Trophoblast cell (in vitro differentiated cells and primary cell): Measurements from ENCODE around the gene LDLRAD4.
A peak's percentile ranks its signal among the peaks of the same experiment; 100 is the strongest.

ENCODE experiments used
- DNase-seq, 2 donors: peaks; one replicate each; pipeline ENCODE4 v3.0.0-alpha.2; 2016
- H2AFZ ChIP-seq: 2 replicates; pipeline ENCODE4 v1.6.1; 2013; ENCODE audit warnings: low read length, moderate library complexity, mild to moderate bottlenecking; ENCODE audit not compliant: insufficient read depth, poor library complexity
- H2AK5ac ChIP-seq: 2 replicates; pipeline ENCODE4 v1.6.1; 2013; ENCODE audit warnings: mild to moderate bottlenecking, low read length
- H2BK120ac ChIP-seq: 2 replicates; pipeline ENCODE4 v1.6.1; 2013; ENCODE audit warnings: low read length, mild to moderate bottlenecking, moderate library complexity; ENCODE audit not compliant: insufficient read depth, poor library complexity
- H2BK12ac ChIP-seq: 2 replicates; pipeline ENCODE4 v1.6.1; 2013; ENCODE audit warnings: mild to moderate bottlenecking, low read length, moderate library complexity
- H2BK5ac ChIP-seq: 2 replicates; pipeline ENCODE4 v1.6.1; 2013; ENCODE audit warnings: low read length, low read depth, moderate library complexity, mild to moderate bottlenecking; ENCODE audit not compliant: poor library complexity
- H3K14ac ChIP-seq: 2 replicates; pipeline ENCODE4 v1.6.1; 2013; ENCODE audit warnings: mild to moderate bottlenecking, low read length
- H3K18ac ChIP-seq: 2 replicates; pipeline ENCODE4 v1.6.1; 2013; ENCODE audit warnings: mild to moderate bottlenecking, low read length
- H3K23ac ChIP-seq: 2 replicates; pipeline ENCODE4 v1.6.1; 2013; ENCODE audit warnings: low read length
- H3K27ac ChIP-seq: 2 replicates; pipeline ENCODE4 v1.5.1; 2013; ENCODE audit warnings: low read depth, mild to moderate bottlenecking, inconsistent platforms, low read length, moderate library complexity
- H3K27me3 ChIP-seq: 2 replicates; pipeline ENCODE4 v1.6.1; 2013; ENCODE audit warnings: inconsistent platforms, mild to moderate bottlenecking, low read length, moderate library complexity; ENCODE audit not compliant: insufficient read depth
- H3K36me3 ChIP-seq, 2 experiments: 1 replicate in 1 of 2; 2 replicates in 1 of 2; pipeline ENCODE4 v1.6.1; 2013; ENCODE audit warnings: low read length in 2 of 2, mild to moderate bottlenecking in 2 of 2, moderate library complexity in 1 of 2; ENCODE audit not compliant: insufficient read depth in 2 of 2, control insufficient read depth in 1 of 2
- H3K4ac ChIP-seq: 2 replicates; pipeline ENCODE4 v1.6.1; 2013; ENCODE audit warnings: low read depth, mild to moderate bottlenecking, low read length, moderate library complexity
- H3K4me1 ChIP-seq, 2 experiments: 1 replicate in 1 of 2; 2 replicates in 1 of 2; pipeline ENCODE4 v1.6.1; 2013; ENCODE audit warnings: low read length in 2 of 2, mild to moderate bottlenecking in 2 of 2, moderate library complexity in 1 of 2; ENCODE audit not compliant: insufficient read depth in 2 of 2, control insufficient read depth in 1 of 2
- H3K4me2 ChIP-seq: 2 replicates; pipeline ENCODE4 v1.6.1; 2013; ENCODE audit warnings: inconsistent platforms, mild to moderate bottlenecking, low read length, moderate library complexity
- H3K4me3 ChIP-seq: 2 replicates; pipeline ENCODE4 v1.5.1; 2013; ENCODE audit warnings: mild to moderate bottlenecking, low read depth, low read length, inconsistent platforms
- H3K79me1 ChIP-seq: one replicate; pipeline ENCODE4 v1.6.1; 2013; ENCODE audit warnings: low read length
- H3K79me2 ChIP-seq: 2 replicates; pipeline ENCODE4 v1.6.1; 2013; ENCODE audit warnings: low read length, mild to moderate bottlenecking; ENCODE audit not compliant: control insufficient read depth, insufficient read depth, poor library complexity
- H3K9ac ChIP-seq: 2 replicates; pipeline ENCODE4 v1.6.1; 2013; ENCODE audit warnings: mild to moderate bottlenecking, low read length
- H3K9me3 ChIP-seq: 2 replicates; pipeline ENCODE4 v1.6.1; 2013; ENCODE audit warnings: low read depth, mild to moderate bottlenecking, control low read depth, inconsistent platforms, low read length; ENCODE audit not compliant: insufficient read depth
- H4K12ac ChIP-seq: 2 replicates; pipeline ENCODE4 v1.6.1; 2013; ENCODE audit warnings: low read depth, mild to moderate bottlenecking, low read length, moderate library complexity
- H4K8ac ChIP-seq: 2 replicates; pipeline ENCODE4 v1.6.1; 2013; ENCODE audit warnings: low read depth, mild to moderate bottlenecking, low read length, moderate library complexity
- H4K91ac ChIP-seq: one replicate; pipeline ENCODE4 v1.6.1; 2013; ENCODE audit warnings: low read depth, mild to moderate bottlenecking, low read length, moderate library complexity
- WGBS: extraction: QIAGEN DNeasy Blood & Tissue Kit; methylation state at CpG from one replicate; pipeline ENCODE4 v1.1.7; 2013; ENCODE audit warnings: missing lambda C conversion rate; ENCODE audit not compliant: insufficient read length, insufficient coverage; ENCODE audit errors: extremely low coverage; 5-methylcytosine and 5-hydroxymethylcytosine counted together

The LDLRAD4 gene

DNA sequence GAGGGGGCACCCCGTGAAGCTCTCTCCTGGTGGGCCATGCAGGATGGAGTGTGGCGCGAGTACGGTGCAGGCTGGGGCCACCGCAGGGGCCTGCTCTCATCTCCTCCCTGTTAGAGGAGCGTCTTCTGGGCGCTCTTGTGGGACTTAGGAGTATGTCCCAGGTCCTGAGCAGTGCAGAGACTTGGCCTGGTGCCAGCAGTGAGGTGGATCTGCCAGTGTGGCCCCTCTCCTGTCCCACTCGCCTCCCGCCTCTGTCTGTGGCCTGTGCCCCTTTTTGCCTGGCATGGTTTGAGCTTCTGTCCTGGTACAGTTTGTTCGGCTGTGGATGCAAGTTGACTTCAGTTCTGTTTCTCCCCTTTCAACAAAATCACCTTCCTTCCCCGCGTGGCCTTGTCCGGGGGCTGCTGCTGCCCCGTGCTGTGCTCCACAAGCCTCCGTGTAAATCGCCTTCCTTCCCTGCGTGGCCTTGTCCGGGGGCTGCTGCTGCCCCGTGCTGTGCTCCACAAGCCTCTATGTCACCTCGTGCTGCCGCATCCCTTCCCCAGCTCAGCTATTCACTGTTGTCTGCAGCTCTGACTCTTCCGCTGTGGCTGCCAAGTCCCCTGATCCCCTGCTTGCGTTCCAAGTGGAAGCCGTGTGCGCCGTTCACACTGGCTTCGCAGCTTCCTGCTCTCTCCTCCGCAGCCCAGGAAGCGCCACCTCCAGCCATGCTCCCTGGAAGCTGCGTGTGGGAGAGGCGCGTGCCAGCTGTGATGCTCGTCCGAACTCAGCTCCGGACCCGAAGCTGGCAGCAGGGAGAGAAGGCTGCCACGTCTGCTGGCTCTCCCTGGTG lies 13.7 kb downstream of the LDLRAD4 start:
- Histone ChIP-seq H3K14ac (no peak overlapping the region), H3K79me1 (peaks cover 2% of the 10 kb centered on the region), H3K79me2 (no peaks in the 10 kb centered on the region), H3K4ac (no peak overlapping the region), H3K9me3 (peaks cover 2% of the 10 kb centered on the region), H4K91ac (no peak overlapping the region), H3K9ac (no peak overlapping the region), H3K18ac (no peak overlapping the region), H3K4me3 (no peak overlapping the region), H3K27ac (no peak overlapping the region), H3K23ac (no peak overlapping the region), H3K36me3 (peaks cover 0 to 2% of the 10 kb centered on the region in 2 experiments), H4K8ac (no peak overlapping the region), H2AFZ (no peak overlapping the region), H2BK5ac (no peak overlapping the region), H2AK5ac (peak overlapping the region; percentile 28), H3K4me2 (no peak overlapping the region), H4K12ac (no peak overlapping the region), H3K4me1 (peaks cover 3 to 8% of the 10 kb centered on the region in 2 experiments), H2BK12ac (no peak overlapping the region), H3K27me3 (no peaks in the 10 kb centered on the region), H2BK120ac (no peak overlapping the region)
- no CpG with 5 or more reads among the region's 37 CpGs for WGBS
- no peak for DNase-seq

DNA sequence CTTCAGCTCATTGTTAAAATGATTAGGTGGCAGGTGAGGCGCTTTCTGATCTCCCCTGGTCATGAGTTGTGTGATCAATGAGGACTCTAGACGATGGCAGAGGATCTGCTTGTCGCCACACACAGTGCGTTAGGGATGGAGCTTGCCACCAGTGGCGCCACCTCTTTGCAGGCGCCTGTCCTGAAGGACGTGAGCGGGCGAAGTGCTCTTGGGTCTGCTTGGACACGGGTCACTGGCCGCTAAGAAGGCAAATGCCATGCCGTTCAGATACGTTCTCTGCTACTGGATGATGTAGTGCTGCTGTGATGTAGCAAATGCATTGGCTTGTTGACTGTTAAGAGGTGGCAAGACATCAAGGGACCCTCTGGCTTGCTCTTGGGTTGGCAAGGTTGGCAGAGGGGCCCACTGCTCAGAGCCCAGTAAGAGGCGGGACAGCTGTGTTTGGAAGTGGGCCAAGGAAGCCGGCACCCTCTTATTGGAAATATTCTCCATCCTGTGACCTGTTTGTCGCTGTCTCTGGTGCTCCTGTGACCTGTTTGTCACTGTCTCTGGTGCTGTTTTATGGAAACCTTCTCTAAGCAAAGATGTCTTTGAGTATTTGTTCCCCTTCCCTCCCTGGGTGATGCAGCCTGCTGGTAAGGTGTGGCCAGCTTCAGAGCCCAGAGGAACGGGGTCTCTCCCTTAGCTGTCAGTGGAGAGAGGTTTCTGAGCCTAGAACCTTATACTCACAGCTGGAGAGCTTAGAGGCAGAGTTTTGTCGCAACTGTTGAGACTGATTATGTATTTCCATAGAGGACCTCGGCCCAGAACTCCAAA lies 14.6 kb downstream of the LDLRAD4 start:
- no CpG with 5 or more reads among the region's 19 CpGs for WGBS
- H3K14ac ChIP-seq, result no peak overlapping the region
- no peak for DNase-seq

DNA sequence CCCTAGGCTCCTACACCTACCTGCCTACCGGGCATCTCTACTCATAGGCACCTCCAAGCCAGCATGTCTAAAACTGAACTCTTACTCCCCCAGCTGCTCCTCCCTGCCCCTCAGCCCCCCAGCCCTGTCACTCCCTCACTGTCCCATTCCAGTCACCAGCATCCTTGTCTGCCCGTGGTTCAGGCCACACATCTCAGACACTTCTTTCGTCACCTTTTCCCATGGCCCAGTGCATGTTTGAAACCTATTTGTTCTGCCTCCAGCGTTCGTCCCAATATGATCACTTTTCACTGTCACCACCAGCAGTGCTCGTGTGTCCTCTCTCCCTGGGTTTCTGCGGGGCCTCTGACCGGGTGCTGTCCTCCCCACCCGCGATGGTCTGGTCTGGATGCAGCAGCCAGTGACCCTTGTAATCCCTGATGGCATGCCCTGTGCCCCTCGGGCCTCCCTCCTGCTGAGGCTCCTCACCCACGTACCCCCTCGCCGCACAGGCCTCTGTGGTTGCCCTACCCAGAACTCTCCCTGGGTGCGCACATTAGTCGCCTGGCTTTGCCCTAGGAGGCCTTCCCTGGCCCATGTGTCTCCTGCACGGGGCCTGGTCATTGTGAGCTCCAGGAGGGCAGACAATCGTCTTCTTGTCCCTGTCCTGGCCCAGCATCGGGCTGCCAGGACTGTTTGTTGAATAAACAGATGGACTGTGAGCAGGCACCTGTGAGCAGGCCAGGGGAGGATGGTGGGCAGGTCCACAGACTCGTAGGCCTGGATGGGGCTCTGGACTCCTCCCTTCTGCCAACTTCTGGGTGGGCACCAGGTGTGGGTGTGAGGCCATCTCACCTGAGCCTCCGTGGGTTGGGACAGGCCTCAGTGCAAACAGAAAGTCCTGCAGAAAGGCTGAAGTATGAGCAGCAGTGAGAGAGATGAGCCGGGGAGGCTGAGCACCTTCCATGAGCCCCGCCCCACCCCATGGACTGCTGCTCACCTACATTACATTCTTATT lies 15.5 kb downstream of the LDLRAD4 start:
- Histone ChIP-seq H3K4me1 (peaks cover 3 to 8% of the 10 kb centered on the region in 2 experiments), H3K79me1 (peaks cover 2% of the 10 kb centered on the region), H3K9me3 (peaks cover 2% of the 10 kb centered on the region), H3K79me2 (no peaks in the 10 kb centered on the region), H3K27me3 (no peaks in the 10 kb centered on the region), H3K36me3 (peaks cover 0 to 2% of the 10 kb centered on the region in 2 experiments), H3K4me2 (no peak overlapping the region), H2AK5ac (no peak overlapping the region), H3K4ac (no peak overlapping the region), H3K18ac (no peak overlapping the region), H4K8ac (no peak overlapping the region), H3K27ac (no peak overlapping the region), H3K14ac (no peak overlapping the region), H2BK5ac (no peak overlapping the region), H2BK120ac (no peak overlapping the region), H3K23ac (no peak overlapping the region), H3K9ac (no peak overlapping the region), H2AFZ (no peak overlapping the region), H2BK12ac (no peak overlapping the region), H3K4me3 (no peak overlapping the region), H4K12ac (no peak overlapping the region), H4K91ac (no peak overlapping the region)
- DNase-seq, result no peak
- WGBS, result no CpG with 5 or more reads among the region's 23 CpGs

More for the DNA sequence above, 14.6 kb downstream of the LDLRAD4 start:
- no peak overlapping the region for H3K9ac ChIP-seq
- H3K79me2 ChIP-seq, result no peaks in the 10 kb centered on the region
- H2BK12ac ChIP-seq, result no peak overlapping the region
- no peak overlapping the region for H2AFZ ChIP-seq
- no peak overlapping the region for H4K8ac ChIP-seq
- no peak overlapping the region for H3K4me3 ChIP-seq
- no peaks in the 10 kb centered on the region for H3K27me3 ChIP-seq
- peaks cover 0 to 2% of the 10 kb centered on the region in 2 experiments for H3K36me3 ChIP-seq
- H4K12ac ChIP-seq, result no peak overlapping the region
- no peak overlapping the region for H2AK5ac ChIP-seq
- H2BK5ac ChIP-seq, result no peak overlapping the region
- H2BK120ac ChIP-seq, result no peak overlapping the region
- H3K4me1 ChIP-seq, result peaks cover 3 to 8% of the 10 kb centered on the region in 2 experiments
- peaks cover 2% of the 10 kb centered on the region for H3K79me1 ChIP-seq
- H3K4me2 ChIP-seq, result no peak overlapping the region
- no peak overlapping the region for H3K27ac ChIP-seq
- no peak overlapping the region for H3K18ac ChIP-seq
- no peak overlapping the region for H3K23ac ChIP-seq
- H3K4ac ChIP-seq, result no peak overlapping the region
- no peak overlapping the region for H4K91ac ChIP-seq
- H3K9me3 ChIP-seq, result peaks cover 2% of the 10 kb centered on the region

DNA sequence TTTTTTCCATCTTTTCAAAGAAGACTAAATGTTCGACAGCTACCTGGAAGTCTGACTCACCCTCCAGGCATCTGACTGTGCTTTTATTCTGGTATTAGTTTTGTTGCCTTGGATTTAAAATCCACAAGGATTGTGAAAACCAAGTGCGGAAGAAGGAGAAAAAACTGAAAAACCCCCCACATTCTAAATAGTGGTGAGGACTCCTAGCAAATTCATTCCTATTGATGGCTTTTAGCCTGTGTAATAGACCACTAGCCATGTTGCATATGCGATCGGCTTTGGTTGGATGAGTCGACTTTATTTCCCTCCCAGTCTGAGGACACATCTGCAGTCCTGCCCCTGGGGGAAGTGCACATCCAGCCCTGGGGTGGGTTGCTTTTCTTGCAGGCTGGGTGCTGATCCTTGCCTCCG lies 16.9 kb downstream of the LDLRAD4 start:
- H2BK5ac ChIP-seq, result no peak overlapping the region
- no peak overlapping the region for H4K12ac ChIP-seq
- DNase-seq, result no peak
- no peak overlapping the region for H2AK5ac ChIP-seq
- peaks cover 3 to 8% of the 10 kb centered on the region in 2 experiments for H3K4me1 ChIP-seq
- no peak overlapping the region for H3K23ac ChIP-seq
- peaks cover 2% of the 10 kb centered on the region for H3K79me1 ChIP-seq
- H3K27ac ChIP-seq, result no peak overlapping the region
- no CpG with 5 or more reads among the region's 6 CpGs for WGBS
- H3K9me3 ChIP-seq, result peaks cover 3% of the 10 kb centered on the region
- no peak overlapping the region for H2BK120ac ChIP-seq
- no peaks in the 10 kb centered on the region for H3K79me2 ChIP-seq
- no peak overlapping the region for H3K4ac ChIP-seq
- H2BK12ac ChIP-seq, result no peak overlapping the region
- H4K91ac ChIP-seq, result no peak overlapping the region
- H2AFZ ChIP-seq, result no peak overlapping the region
- no peaks in the 10 kb centered on the region for H3K27me3 ChIP-seq
- no peak overlapping the region for H4K8ac ChIP-seq
- H3K14ac ChIP-seq, result no peak overlapping the region
- peak overlapping the region; percentile 20 for H3K4me2 ChIP-seq
- no peak overlapping the region for H3K9ac ChIP-seq
- no peak overlapping the region for H3K18ac ChIP-seq
- peaks cover 0 to 2% of the 10 kb centered on the region in 2 experiments for H3K36me3 ChIP-seq
- no peak overlapping the region for H3K4me3 ChIP-seq
